HG03439 (cell line): ENCODE results near the gene GABPB1.
"Not testable (repeated sequence)": the region's sequence is repeated elsewhere in the genome, so short reads cannot be mapped to it uniquely, and the experiment has no call there.

Experiments used
- ATAC-seq: cut with Tn5 transposase; IDR thresholded peaks from one replicate; pipeline ENCODE4 v1.9.1; 2021; ENCODE audit warnings: mild to moderate bottlenecking, moderate library complexity; ENCODE audit not compliant: unreplicated experiment

GABPB1 gene

GRCh38 chr15:50354838-50355618 is at the start of gene GABPB1:
Gene GABPB1 (minus strand): TSS chr15:50355198. CDS start chr15:50309798, 45,400 bp downstream.
- peak; percentile 59 for ATAC-seq

- not testable (repeated sequence) for ATAC-seq
Measured at GRCh38 chr15:50391561-50391960, 36.6 kb upstream of the GABPB1 start.

- peak; percentile 52 for ATAC-seq
Measured at GRCh38 chr15:50390554-50391264, 35.7 kb upstream of the GABPB1 start.

GRCh38 chr15:50382408-50382807 is 27.4 kb upstream of the GABPB1 start:
- ATAC-seq: not testable (repeated sequence)

- no peak for ATAC-seq
Measured at GRCh38 chr15:50381438-50381837, 26.4 kb upstream of the GABPB1 start.

- ATAC-seq: no peak
Measured at GRCh38 chr15:50380089-50380488, 25.1 kb upstream of the GABPB1 start.

- ATAC-seq: not testable (repeated sequence)
Measured at GRCh38 chr15:50379413-50379812, 24.4 kb upstream of the GABPB1 start.

- ATAC-seq: no peak
Measured at GRCh38 chr15:50378776-50379175, 23.8 kb upstream of the GABPB1 start.

- ATAC-seq: peak; percentile 98
Measured at GRCh38 chr15:50377867-50378751, 23.1 kb upstream of the GABPB1 start.

GRCh38 chr15:50369564-50369963 is 14.6 kb upstream of the GABPB1 start:
- ATAC-seq: not testable (repeated sequence)

- ATAC-seq: no peak
Measured at GRCh38 chr15:50365971-50366370, 11.0 kb upstream of the GABPB1 start.

- ATAC-seq: no peak
Measured at GRCh38 chr15:50365570-50365969, 10.6 kb upstream of the GABPB1 start.

- ATAC-seq: no peak
Measured at GRCh38 chr15:50363612-50364011, 8.6 kb upstream of the GABPB1 start.

- ATAC-seq: no peak
Measured at GRCh38 chr15:50361756-50362155, 6.8 kb upstream of the GABPB1 start.

- no peak for ATAC-seq
Measured at GRCh38 chr15:50358845-50359244, 3.8 kb upstream of the GABPB1 start.

- ATAC-seq: no peak
Measured at GRCh38 chr15:50355980-50356379, 982 bp upstream of the GABPB1 start.

GRCh38 chr15:50355619-50355905 is 564 bp upstream of the GABPB1 start:
- no peak for ATAC-seq

GRCh38 chr15:50353975-50354837 is 792 bp downstream of the GABPB1 start:
- peak; percentile 27 for ATAC-seq

- ATAC-seq: no peak
Measured at GRCh38 chr15:50353251-50353974, 1.6 kb downstream of the GABPB1 start.

- ATAC-seq: no peak
Measured at GRCh38 chr15:50350621-50351020, 4.4 kb downstream of the GABPB1 start.
